SU-DHL-6 (cell line): ENCODE measurements around the gene EMILIN2.

Experiments used
- H2AFZ ChIP-seq: fragments of 200-600 bp; sonication (generic); 2 replicates; pipeline ENCODE4 v1.6.1; 2014; ENCODE audit warnings: low read depth, mild to moderate bottlenecking, moderate library complexity, mixed read lengths, antibody characterized with exemption, low read length; ENCODE audit not compliant: severe bottlenecking
- H3F3A ChIP-seq: fragments of 200-600 bp; shearing (Covaris generic); 2 replicates; pipeline ENCODE4 v1.6.0; 2016; ENCODE audit warnings: antibody characterized with exemption, mild to moderate bottlenecking; ENCODE audit not compliant: insufficient read depth
- H3K27ac ChIP-seq: fragments of 200-600 bp; sonication (generic); 2 replicates; pipeline ENCODE4 v1.5.1; 2016; ENCODE audit warnings: low read depth, mild to moderate bottlenecking, low read length, moderate library complexity, mixed read lengths
- H3K27me3 ChIP-seq: fragments of 200-600 bp; sonication (generic), shearing (Covaris generic); 2 replicates; pipeline ENCODE4 v1.6.0; 2014; ENCODE audit warnings: mild to moderate bottlenecking, low read length
- H3K36me3 ChIP-seq: fragments of 200-600 bp; sonication (generic); 2 replicates; pipeline ENCODE4 v1.6.1; 2014; ENCODE audit warnings: mild to moderate bottlenecking, low read length, mixed read lengths
- H3K4me2 ChIP-seq: fragments of 300-600, 200-600 bp; shearing (Covaris generic), sonication (generic); 2 replicates; pipeline ENCODE4 v1.6.0; 2014; ENCODE audit warnings: low read length, low read depth, mild to moderate bottlenecking; ENCODE audit not compliant: poor library complexity, severe bottlenecking
- H3K4me3 ChIP-seq: fragments of 200-600 bp; sonication (generic); 2 replicates; pipeline ENCODE4 v1.5.1; 2014; ENCODE audit warnings: antibody characterized with exemption, low read length, mild to moderate bottlenecking, mixed read lengths; ENCODE audit not compliant: insufficient read depth, poor library complexity, severe bottlenecking
- H3K79me2 ChIP-seq: fragments of 200-600 bp; sonication (generic); 2 replicates; pipeline ENCODE4 v1.6.1; 2014; ENCODE audit warnings: mild to moderate bottlenecking, low read length, moderate library complexity; ENCODE audit not compliant: insufficient read depth
- H3K9ac ChIP-seq: fragments of 200-600 bp; sonication (generic); 2 replicates; pipeline ENCODE4 v1.7.0; 2014; ENCODE audit warnings: mild to moderate bottlenecking, low read length
- H3K9me2 ChIP-seq: fragments of 200-600 bp; sonication (generic); replicated peaks from 2 replicates; pipeline ENCODE4 v1.6.1; 2014; ENCODE audit warnings: low read length; ENCODE audit not compliant: insufficient read depth
- H3K9me3 ChIP-seq: fragments of 200-600 bp; sonication (generic); 2 replicates; pipeline ENCODE4 v1.6.1; 2014; ENCODE audit warnings: low read length, mixed read lengths; ENCODE audit not compliant: insufficient read depth
- H4K20me1 ChIP-seq: fragments of 200-600 bp; sonication (generic); 2 replicates; pipeline ENCODE4 v1.6.1; 2014; ENCODE audit warnings: low read depth, mild to moderate bottlenecking, antibody characterized with exemption, low read length, moderate library complexity, mixed read lengths
- EZH2phosphoT487 ChIP-seq: fragments of 200-600 bp; sonication (generic), shearing (Covaris generic); conservative IDR thresholded peaks from 2 replicates; pipeline ENCODE4 v1.6.1; 2018; ENCODE audit warnings: mild to moderate bottlenecking, antibody characterized with exemption, low read length, moderate library complexity, mixed read lengths
- TF ChIP-seq, protein P1 (sequence below): fragments of 200-600 bp; sonication (generic); IDR thresholded peaks from one replicate; pipeline ENCODE4 v1.5.1; 2017; ENCODE audit warnings: antibody characterized with exemption, mild to moderate bottlenecking, low read length, moderate library complexity; ENCODE audit not compliant: insufficient read depth, poor library complexity, severe bottlenecking

EMILIN2 gene

GRCh38 chr18:2847317-2848246, 776 bp downstream of the EMILIN2 start:
- Histone ChIP-seq H2AFZ (no peak overlapping the region), H3K4me2 (no peak overlapping the region), H4K20me1 (no peaks in the 10 kb centered on the region), H3K27me3 (no peaks in the 10 kb centered on the region), H3K36me3 (no peaks in the 10 kb centered on the region), H3K4me3 (no peak overlapping the region), H3K79me2 (no peaks in the 10 kb centered on the region), H3K9me3 (no peaks in the 10 kb centered on the region), H3K9ac (no peak overlapping the region), H3F3A (no peaks in the 10 kb centered on the region), H3K9me2 (no peaks in the 10 kb centered on the region), H3K27ac (no peak overlapping the region)
- TF ChIP-seq EZH2phosphoT487 = no peak
- TF ChIP-seq, protein P1, sequence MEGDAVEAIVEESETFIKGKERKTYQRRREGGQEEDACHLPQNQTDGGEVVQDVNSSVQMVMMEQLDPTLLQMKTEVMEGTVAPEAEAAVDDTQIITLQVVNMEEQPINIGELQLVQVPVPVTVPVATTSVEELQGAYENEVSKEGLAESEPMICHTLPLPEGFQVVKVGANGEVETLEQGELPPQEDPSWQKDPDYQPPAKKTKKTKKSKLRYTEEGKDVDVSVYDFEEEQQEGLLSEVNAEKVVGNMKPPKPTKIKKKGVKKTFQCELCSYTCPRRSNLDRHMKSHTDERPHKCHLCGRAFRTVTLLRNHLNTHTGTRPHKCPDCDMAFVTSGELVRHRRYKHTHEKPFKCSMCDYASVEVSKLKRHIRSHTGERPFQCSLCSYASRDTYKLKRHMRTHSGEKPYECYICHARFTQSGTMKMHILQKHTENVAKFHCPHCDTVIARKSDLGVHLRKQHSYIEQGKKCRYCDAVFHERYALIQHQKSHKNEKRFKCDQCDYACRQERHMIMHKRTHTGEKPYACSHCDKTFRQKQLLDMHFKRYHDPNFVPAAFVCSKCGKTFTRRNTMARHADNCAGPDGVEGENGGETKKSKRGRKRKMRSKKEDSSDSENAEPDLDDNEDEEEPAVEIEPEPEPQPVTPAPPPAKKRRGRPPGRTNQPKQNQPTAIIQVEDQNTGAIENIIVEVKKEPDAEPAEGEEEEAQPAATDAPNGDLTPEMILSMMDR = no peak

DNA sequence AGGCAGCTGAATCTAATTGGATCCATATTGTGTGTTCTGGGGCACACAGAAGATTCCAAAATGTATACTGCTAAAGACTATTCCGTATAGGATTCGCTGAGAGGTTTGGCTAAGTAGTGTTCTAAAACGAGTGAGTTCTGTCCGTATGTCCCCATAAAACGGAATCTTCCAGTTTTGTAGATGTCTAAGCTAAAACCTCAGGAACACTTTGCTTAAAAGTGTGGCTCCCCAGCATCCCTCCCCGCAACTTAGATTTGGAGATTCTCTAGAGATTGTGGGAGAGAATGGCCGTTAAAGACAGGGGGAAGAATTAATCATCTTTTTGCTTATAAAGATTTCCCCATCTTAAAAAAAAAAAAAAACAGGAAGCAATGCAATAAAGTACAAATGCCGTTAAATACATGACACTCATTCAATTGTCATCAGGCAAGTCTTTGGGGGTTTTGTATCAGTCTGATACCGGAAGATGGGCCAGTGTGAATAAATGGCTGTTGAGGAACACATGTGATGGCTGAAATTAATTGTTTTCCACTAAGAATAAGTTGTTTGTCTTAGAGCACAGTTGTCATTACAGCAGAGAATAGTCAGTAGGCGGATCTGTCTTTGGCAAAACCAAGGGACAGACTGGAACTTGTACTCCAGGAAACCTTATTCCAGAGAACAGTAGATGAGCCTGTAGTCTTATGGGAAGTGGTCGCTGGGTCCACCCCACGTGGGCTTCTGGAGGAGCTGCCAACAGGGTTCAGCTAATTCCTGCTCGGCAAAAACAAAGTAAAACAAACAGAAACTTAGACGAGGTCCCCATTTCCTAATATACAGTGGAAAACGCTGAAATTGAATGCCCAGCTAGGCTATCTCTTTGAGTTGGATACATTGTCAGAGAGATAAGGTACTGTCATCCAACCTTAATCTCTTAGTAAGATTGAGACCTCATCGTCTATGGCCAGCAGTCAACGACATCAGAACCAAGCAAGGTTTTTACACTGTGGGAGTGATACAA, 1.7 kb downstream of the EMILIN2 start:
- H3K4me3 ChIP-seq = no peak overlapping the region

DNA sequence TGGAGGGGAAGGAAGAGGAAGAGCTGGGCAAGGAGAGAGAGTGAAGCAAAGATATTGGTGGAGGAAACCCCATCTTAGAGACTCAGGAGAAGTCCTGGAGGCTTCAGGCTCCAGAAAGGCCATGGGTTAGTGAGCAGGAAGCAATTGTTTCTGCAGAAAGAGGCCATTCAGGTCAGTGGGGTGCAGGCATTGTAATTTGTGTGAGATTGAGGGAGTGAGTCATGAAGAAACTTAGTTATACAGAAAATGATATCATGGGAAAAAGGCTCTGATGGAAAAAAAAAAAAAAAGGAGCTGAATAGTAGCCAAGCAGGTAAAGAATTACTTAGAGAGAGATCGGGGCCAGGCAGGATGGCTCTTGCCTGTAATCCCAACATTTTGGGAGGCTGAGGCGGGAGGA, 4.0 kb downstream of the EMILIN2 start:
- Histone ChIP-seq H3K79me2 (no peaks in the 10 kb centered on the region), H3K4me3 (no peak overlapping the region), H3K9ac (no peak overlapping the region), H4K20me1 (no peaks in the 10 kb centered on the region), H3K9me3 (no peaks in the 10 kb centered on the region), H3K27me3 (no peaks in the 10 kb centered on the region), H3K9me2 (no peaks in the 10 kb centered on the region), H3K4me2 (no peak overlapping the region), H3K27ac (no peak overlapping the region), H3F3A (no peaks in the 10 kb centered on the region), H3K36me3 (no peaks in the 10 kb centered on the region), H2AFZ (no peak overlapping the region)
- TF ChIP-seq, protein P1 = no peak
- no peak for TF ChIP-seq EZH2phosphoT487

More for the DNA sequence above, 1.7 kb downstream of the EMILIN2 start:
- Histone ChIP-seq H3K9me2 (no peaks in the 10 kb centered on the region), H4K20me1 (no peaks in the 10 kb centered on the region), H3K27me3 (no peaks in the 10 kb centered on the region), H3K9ac (no peak overlapping the region), H3K79me2 (no peaks in the 10 kb centered on the region), H3K9me3 (no peaks in the 10 kb centered on the region), H3K4me2 (no peak overlapping the region), H2AFZ (no peak overlapping the region), H3F3A (no peaks in the 10 kb centered on the region), H3K27ac (no peak overlapping the region), H3K36me3 (no peaks in the 10 kb centered on the region)
- TF ChIP-seq EZH2phosphoT487 = no peak
- TF ChIP-seq, protein P1 = no peak
